Measurements from ENCODE around the gene TMPRSS3.

Gene TMPRSS3

GRCh38 chr21:42424914-42425541 lies 29.2 kb upstream of the TMPRSS3 start:
- Histone ChIP-seq H2BK15ac (ENCODE audit: low read depth, poor library complexity, severe bottlenecking) (no peak overlapping the region), H3K4me1 (ENCODE audit: control insufficient read depth, insufficient read depth, low read depth, low read length) (no peaks in the 10 kb centered on the region)
- 76% methylated on average over 12 of the region's 12 CpGs for WGBS

DNA sequence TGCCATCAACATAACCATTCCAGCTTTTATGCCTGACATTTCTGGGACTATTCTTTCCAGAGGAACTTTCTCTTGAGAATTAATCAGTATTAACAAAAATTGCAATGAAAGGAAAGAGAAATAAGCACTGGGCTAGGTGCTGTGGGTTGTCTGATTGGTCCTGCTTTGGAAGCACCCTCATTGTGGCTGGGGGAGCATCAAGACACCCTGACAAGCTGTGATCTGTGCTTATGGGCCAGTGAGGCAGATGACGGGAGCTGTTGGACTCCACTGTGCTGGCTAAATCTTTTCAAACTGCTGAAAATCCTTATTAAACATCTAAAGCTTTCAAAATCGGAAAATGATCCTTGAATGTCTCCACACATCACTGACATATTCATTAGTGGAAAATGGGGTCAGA lies 27.8 kb upstream of the TMPRSS3 start:
- no peak overlapping the region for H2BK12ac ChIP-seq (ENCODE audit: low read length in 2 of 2)
- no peak overlapping the region for H3K27ac ChIP-seq (ENCODE audit: low read length, poor library complexity, severe bottlenecking)
- no peak overlapping the region for H2BK5ac ChIP-seq (ENCODE audit: low read depth, low read length, poor library complexity, severe bottlenecking)
- H3K4ac ChIP-seq (ENCODE audit: low read depth in 1 of 2, low read length in 2 of 2): no peak overlapping the region
- H3K4me3 ChIP-seq (ENCODE audit: insufficient read depth in 1 of 2, low read depth in 1 of 2, low read length in 2 of 2): no peak overlapping the region
- H3K18ac ChIP-seq (ENCODE audit: low read depth in 1 of 2, low read length in 2 of 2): no peak overlapping the region
- H2BK120ac ChIP-seq (ENCODE audit: low read depth, low read length): no peak overlapping the region
- H2BK15ac ChIP-seq (ENCODE audit: low read depth, poor library complexity, severe bottlenecking): no peak overlapping the region
- H2AFZ ChIP-seq (ENCODE audit: low read depth, low read length): no peak overlapping the region
- no peak overlapping the region for H4K91ac ChIP-seq (ENCODE audit: low read length)
- no peak overlapping the region for H3K23ac ChIP-seq (ENCODE audit: low read length in 2 of 2)
- H3K9me3 ChIP-seq (ENCODE audit: control insufficient read depth, low read length): peaks cover 11% of the 10 kb centered on the region
- no peak overlapping the region for H3K4me2 ChIP-seq (ENCODE audit: low read length, poor library complexity, severe bottlenecking)
- no peak overlapping the region for H4K8ac ChIP-seq (ENCODE audit: low read length)
- H3K4me1 ChIP-seq (ENCODE audit: control insufficient read depth, insufficient read depth, low read depth, low read length): no peaks in the 10 kb centered on the region
- H3K27me3 ChIP-seq (ENCODE audit: control insufficient read depth in 1 of 2, insufficient read depth in 1 of 2, low read length in 2 of 2): peaks cover 37 to 79% of the 10 kb centered on the region in 2 experiments
- no peaks in the 10 kb centered on the region for H3K79me1 ChIP-seq (replicated peaks; ENCODE audit: low read length, poor library complexity, severe bottlenecking)
- no peak for DNase-seq
- WGBS: 67% methylated on average over 2 of the region's 2 CpGs
- H3K14ac ChIP-seq (ENCODE audit: low read length in 2 of 2): no peak overlapping the region
- H3K9ac ChIP-seq (ENCODE audit: low read length): no peak overlapping the region
- H2AK5ac ChIP-seq (ENCODE audit: low read length, severe bottlenecking): no peak overlapping the region
- no peaks in the 10 kb centered on the region for H3K36me3 ChIP-seq (ENCODE audit: control insufficient read depth in 1 of 2, insufficient read depth in 2 of 2, low read depth in 1 of 2, low read length in 2 of 2)

More at GRCh38 chr21:42424914-42425541, 29.2 kb upstream of the TMPRSS3 start:
- H3K18ac ChIP-seq (ENCODE audit: low read depth in 1 of 2, low read length in 2 of 2): no peak overlapping the region
- no peak overlapping the region for H3K9ac ChIP-seq (ENCODE audit: low read length)
- H2AK5ac ChIP-seq (ENCODE audit: low read length, severe bottlenecking): no peak overlapping the region
- H4K8ac ChIP-seq (ENCODE audit: low read length): no peak overlapping the region
- peaks cover 46 to 80% of the 10 kb centered on the region in 2 experiments for H3K27me3 ChIP-seq (ENCODE audit: control insufficient read depth in 1 of 2, insufficient read depth in 1 of 2, low read length in 2 of 2)
- no peak overlapping the region for H3K4ac ChIP-seq (ENCODE audit: low read depth in 1 of 2, low read length in 2 of 2)
- H3K79me1 ChIP-seq (replicated peaks; ENCODE audit: low read length, poor library complexity, severe bottlenecking): no peaks in the 10 kb centered on the region
- H3K14ac ChIP-seq (ENCODE audit: low read length in 2 of 2): no peak overlapping the region
- H2BK12ac ChIP-seq (ENCODE audit: low read length in 2 of 2): no peak overlapping the region
- H4K91ac ChIP-seq (ENCODE audit: low read length): no peak overlapping the region
- H2AFZ ChIP-seq (ENCODE audit: low read depth, low read length): no peak overlapping the region
- H3K27ac ChIP-seq (ENCODE audit: low read length, poor library complexity, severe bottlenecking): no peak overlapping the region
- H3K9me3 ChIP-seq (ENCODE audit: control insufficient read depth, low read length): no peaks in the 10 kb centered on the region
- H3K4me2 ChIP-seq (ENCODE audit: low read length, poor library complexity, severe bottlenecking): no peak overlapping the region
- no peak overlapping the region for H2BK120ac ChIP-seq (ENCODE audit: low read depth, low read length)
- H3K4me3 ChIP-seq (ENCODE audit: insufficient read depth in 1 of 2, low read depth in 1 of 2, low read length in 2 of 2): no peak overlapping the region
- H2BK5ac ChIP-seq (ENCODE audit: low read depth, low read length, poor library complexity, severe bottlenecking): no peak overlapping the region
- no peaks in the 10 kb centered on the region for H3K36me3 ChIP-seq (ENCODE audit: control insufficient read depth in 1 of 2, insufficient read depth in 2 of 2, low read depth in 1 of 2, low read length in 2 of 2)
- no peak for DNase-seq
- H3K23ac ChIP-seq (ENCODE audit: low read length in 2 of 2): no peak overlapping the region

- Histone ChIP-seq H3K9me3 (ENCODE audit: control insufficient read depth, low read length) (peaks cover 11% of the 10 kb centered on the region), H2AK5ac (ENCODE audit: low read length, severe bottlenecking) (no peak overlapping the region), H2BK15ac (ENCODE audit: low read depth, poor library complexity, severe bottlenecking) (no peak overlapping the region), H3K79me1 (replicated peaks; ENCODE audit: low read length, poor library complexity, severe bottlenecking) (no peaks in the 10 kb centered on the region), H3K14ac (ENCODE audit: low read length in 2 of 2) (no peak overlapping the region), H3K4me1 (ENCODE audit: control insufficient read depth, insufficient read depth, low read depth, low read length) (no peaks in the 10 kb centered on the region), H2BK12ac (ENCODE audit: low read length in 2 of 2) (no peak overlapping the region), H3K4me2 (ENCODE audit: low read length, poor library complexity, severe bottlenecking) (no peak overlapping the region), H2BK5ac (ENCODE audit: low read depth, low read length, poor library complexity, severe bottlenecking) (no peak overlapping the region), H3K9ac (ENCODE audit: low read length) (no peak overlapping the region), H3K4ac (ENCODE audit: low read depth in 1 of 2, low read length in 2 of 2) (no peak overlapping the region), H3K27me3 (ENCODE audit: control insufficient read depth in 1 of 2, insufficient read depth in 1 of 2, low read length in 2 of 2) (peaks cover 40 to 75% of the 10 kb centered on the region in 2 experiments), H2BK120ac (ENCODE audit: low read depth, low read length) (no peak overlapping the region), H4K8ac (ENCODE audit: low read length) (no peak overlapping the region), H2AFZ (ENCODE audit: low read depth, low read length) (no peak overlapping the region), H3K4me3 (ENCODE audit: insufficient read depth in 1 of 2, low read depth in 1 of 2, low read length in 2 of 2) (no peak overlapping the region), H3K18ac (ENCODE audit: low read depth in 1 of 2, low read length in 2 of 2) (no peak overlapping the region), H3K23ac (ENCODE audit: low read length in 2 of 2) (no peak overlapping the region), H4K91ac (ENCODE audit: low read length) (no peak overlapping the region), H3K27ac (ENCODE audit: low read length, poor library complexity, severe bottlenecking) (no peak overlapping the region), H3K36me3 (ENCODE audit: control insufficient read depth in 1 of 2, insufficient read depth in 2 of 2, low read depth in 1 of 2, low read length in 2 of 2) (no peaks in the 10 kb centered on the region)
- whole genome bisulfite sequencing: 80% methylated on average over 10 of the region's 10 CpGs
- no peak for DNase-seq
Observed at GRCh38 chr21:42423197-42423675, 27.4 kb upstream of the TMPRSS3 start.

DNA sequence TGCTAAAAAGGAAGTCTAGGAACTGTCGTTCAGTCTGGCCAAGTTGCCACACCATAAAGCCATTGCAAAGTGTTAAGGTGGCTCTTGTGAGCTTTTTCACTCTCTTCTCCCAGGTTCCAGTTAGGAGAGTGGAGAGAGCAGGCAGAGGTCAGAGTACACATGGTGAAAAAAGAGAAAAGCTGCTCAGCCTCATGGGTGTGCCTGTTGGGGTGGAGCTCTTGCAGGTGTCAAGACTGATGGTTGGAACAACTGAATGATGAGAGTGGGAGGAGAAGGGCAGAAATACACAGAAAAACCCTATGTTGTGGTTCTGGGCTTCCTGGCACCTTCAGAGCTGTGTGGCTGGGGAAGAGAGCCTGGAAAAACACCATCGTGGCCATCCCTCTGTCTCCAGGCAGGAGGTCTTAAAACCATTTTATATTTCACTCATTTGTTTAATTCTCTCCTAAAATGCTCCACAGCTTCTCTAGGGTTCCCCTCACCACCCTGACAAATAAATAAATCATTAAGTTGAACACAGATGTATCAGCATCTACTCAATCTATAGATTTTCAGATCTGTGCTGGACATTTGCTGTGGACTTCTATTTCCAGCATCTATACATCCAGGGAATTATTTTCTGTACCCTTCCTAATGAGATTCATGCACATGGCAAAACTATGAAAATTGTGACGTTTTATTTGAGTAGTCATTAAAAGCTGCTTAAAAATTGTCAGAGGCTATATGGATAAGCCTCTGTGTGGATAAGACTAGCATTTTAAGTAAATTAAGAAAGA lies 25.4 kb upstream of the TMPRSS3 start:
- Histone ChIP-seq H3K4me2 (ENCODE audit: low read length, poor library complexity, severe bottlenecking) (no peak overlapping the region), H2BK15ac (ENCODE audit: low read depth, poor library complexity, severe bottlenecking) (no peak overlapping the region), H3K4me3 (ENCODE audit: insufficient read depth in 1 of 2, low read depth in 1 of 2, low read length in 2 of 2) (no peak overlapping the region), H2BK5ac (ENCODE audit: low read depth, low read length, poor library complexity, severe bottlenecking) (no peak overlapping the region), H3K27ac (ENCODE audit: low read length, poor library complexity, severe bottlenecking) (no peak overlapping the region), H2AFZ (ENCODE audit: low read depth, low read length) (no peak overlapping the region), H4K91ac (ENCODE audit: low read length) (no peak overlapping the region), H3K18ac (ENCODE audit: low read depth in 1 of 2, low read length in 2 of 2) (no peak overlapping the region), H4K8ac (ENCODE audit: low read length) (no peak overlapping the region), H3K23ac (ENCODE audit: low read length in 2 of 2) (no peak overlapping the region), H2AK5ac (ENCODE audit: low read length, severe bottlenecking) (no peak overlapping the region), H3K79me1 (replicated peaks; ENCODE audit: low read length, poor library complexity, severe bottlenecking) (no peaks in the 10 kb centered on the region), H3K27me3 (ENCODE audit: control insufficient read depth in 1 of 2, insufficient read depth in 1 of 2, low read length in 2 of 2) (peaks cover 40 to 60% of the 10 kb centered on the region in 2 experiments), H3K14ac (ENCODE audit: low read length in 2 of 2) (no peak overlapping the region), H3K36me3 (ENCODE audit: control insufficient read depth in 1 of 2, insufficient read depth in 2 of 2, low read depth in 1 of 2, low read length in 2 of 2) (no peaks in the 10 kb centered on the region), H2BK12ac (ENCODE audit: low read length in 2 of 2) (no peak overlapping the region), H3K4ac (ENCODE audit: low read depth in 1 of 2, low read length in 2 of 2) (no peak overlapping the region), H3K9me3 (ENCODE audit: control insufficient read depth, low read length) (peaks cover 11% of the 10 kb centered on the region), H2BK120ac (ENCODE audit: low read depth, low read length) (no peak overlapping the region), H3K4me1 (ENCODE audit: control insufficient read depth, insufficient read depth, low read depth, low read length) (no peaks in the 10 kb centered on the region), H3K9ac (ENCODE audit: low read length) (no peak overlapping the region)
- WGBS: 86% methylated on average over 2 of the region's 3 CpGs
- DNase-seq: no peak
